Measurements from ENCODE around the gene GOLGA2. TPM values are rescaled to one million over a fixed set of nuclear protein-coding genes. Genes with fewer than 3 reads are reported as not detected.

The GOLGA2 gene
- polyA plus RNA-seq, 1 of the 3 experiments (the other 2 are of a cell fraction), result 103 TPM

- TF ChIP-seq, protein P1, sequence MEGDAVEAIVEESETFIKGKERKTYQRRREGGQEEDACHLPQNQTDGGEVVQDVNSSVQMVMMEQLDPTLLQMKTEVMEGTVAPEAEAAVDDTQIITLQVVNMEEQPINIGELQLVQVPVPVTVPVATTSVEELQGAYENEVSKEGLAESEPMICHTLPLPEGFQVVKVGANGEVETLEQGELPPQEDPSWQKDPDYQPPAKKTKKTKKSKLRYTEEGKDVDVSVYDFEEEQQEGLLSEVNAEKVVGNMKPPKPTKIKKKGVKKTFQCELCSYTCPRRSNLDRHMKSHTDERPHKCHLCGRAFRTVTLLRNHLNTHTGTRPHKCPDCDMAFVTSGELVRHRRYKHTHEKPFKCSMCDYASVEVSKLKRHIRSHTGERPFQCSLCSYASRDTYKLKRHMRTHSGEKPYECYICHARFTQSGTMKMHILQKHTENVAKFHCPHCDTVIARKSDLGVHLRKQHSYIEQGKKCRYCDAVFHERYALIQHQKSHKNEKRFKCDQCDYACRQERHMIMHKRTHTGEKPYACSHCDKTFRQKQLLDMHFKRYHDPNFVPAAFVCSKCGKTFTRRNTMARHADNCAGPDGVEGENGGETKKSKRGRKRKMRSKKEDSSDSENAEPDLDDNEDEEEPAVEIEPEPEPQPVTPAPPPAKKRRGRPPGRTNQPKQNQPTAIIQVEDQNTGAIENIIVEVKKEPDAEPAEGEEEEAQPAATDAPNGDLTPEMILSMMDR (IDR thresholded peaks at IDR 0.05), result no peak
- no peak for TF ChIP-seq PBX3 (IDR thresholded peaks at IDR 0.05)
- no peak for TF ChIP-seq USF2 (IDR thresholded peaks at IDR 0.05; ENCODE audit: borderline replicate concordance, low read depth, low read length)
- no peak for TF ChIP-seq GABPA (IDR thresholded peaks at IDR 0.05; ENCODE audit: low read depth)
- TF ChIP-seq EP300 (IDR thresholded peaks at IDR 0.05; ENCODE audit: borderline replicate concordance in 1 of 2, low read depth in 1 of 2, low read length in 1 of 2), result no peak
- TF ChIP-seq FOXJ3 (CRISPR knock-in tag; IDR thresholded peaks at IDR 0.05), result no peak
Measured at GRCh38 chr9:128257907-128258306, 17.9 kb downstream of the GOLGA2 start (continued).

GRCh38 chr9:128257086-128257825 is 18.6 kb downstream of the GOLGA2 start:
- DNase-seq, result no peak
- ChIA-PET POLR2A (no interaction called here), CTCF (interaction anchor here (0.9 to 1.7 kb wide), 2 partner anchors 11 to 39 kb away, joined by 3 to 5 read pairs; no protein-coding TSS in a partner anchor)
- Histone ChIP-seq H3K36me3 (replicated peaks in 1 of 2; ENCODE audit: control insufficient read depth in 1 of 2, insufficient read depth in 2 of 2, low read length in 1 of 2) (peaks cover 29 to 54% of the 10 kb centered on the region in 2 experiments), H3F3A (replicated peaks; ENCODE audit: insufficient read depth) (peaks cover 25% of the 10 kb centered on the region), H3K4me3 (ENCODE audit: low read depth in 2 of 2, low read length in 1 of 2) (no peak overlapping the region), H3K4me1 (ENCODE audit: control insufficient read depth in 1 of 2, insufficient read depth in 2 of 2, low read depth in 1 of 2, low read length in 1 of 2) (peaks cover 0 to 4% of the 10 kb centered on the region in 2 experiments; a peak in 1 of 4 replicates), H3K9me2 (no peaks in the 10 kb centered on the region), H2AFZ (ENCODE audit: low read depth) (no peak overlapping the region), H3K9ac (no peak overlapping the region), H3K79me2 (ENCODE audit: insufficient read depth) (no peaks in the 10 kb centered on the region), H3K4me2 (no peak overlapping the region), H3K27me3 (ENCODE audit: insufficient read depth) (no peaks in the 10 kb centered on the region), H3K27ac (ENCODE audit: low read depth in 2 of 2, low read length in 1 of 2) (no peak overlapping the region), H3K9me3 (no peaks in the 10 kb centered on the region), H4K20me1 (ENCODE audit: insufficient read depth) (no peaks in the 10 kb centered on the region)
- no peak for TF ChIP-seq YY1 (IDR thresholded peaks at IDR 0.05; ENCODE audit: low read depth)
- no peak for TF ChIP-seq USF2 (IDR thresholded peaks at IDR 0.05; ENCODE audit: borderline replicate concordance, low read depth, low read length)
- TF ChIP-seq FOXJ3 (CRISPR knock-in tag; IDR thresholded peaks at IDR 0.05), result no peak
- TF ChIP-seq, protein P2, sequence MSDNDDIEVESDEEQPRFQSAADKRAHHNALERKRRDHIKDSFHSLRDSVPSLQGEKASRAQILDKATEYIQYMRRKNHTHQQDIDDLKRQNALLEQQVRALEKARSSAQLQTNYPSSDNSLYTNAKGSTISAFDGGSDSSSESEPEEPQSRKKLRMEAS (IDR thresholded peaks at IDR 0.05; ENCODE audit: low read depth), result no peak
- no peak for TF ChIP-seq FOSL2 (IDR thresholded peaks at IDR 0.05; ENCODE audit: borderline replicate concordance, low read depth)
- no peak for TF ChIP-seq IRF3 (IDR thresholded peaks at IDR 0.05; ENCODE audit: low read depth, low read length)
- TF ChIP-seq TAF1 (IDR thresholded peaks at IDR 0.05; ENCODE audit: borderline replicate concordance, low read depth, low read length), result no peak
- no peak for TF ChIP-seq JUND (IDR thresholded peaks at IDR 0.05)
- no peak for TF ChIP-seq MXI1 (IDR thresholded peaks at IDR 0.05; ENCODE audit: low read depth, low read length)
- no peak for TF ChIP-seq EZH2phosphoT487 (IDR thresholded peaks at IDR 0.05; ENCODE audit: borderline replicate concordance, low read depth)
- TF ChIP-seq CHD2 (IDR thresholded peaks at IDR 0.05; ENCODE audit: low read length, partially characterized antibody), result no peak
- TF ChIP-seq, protein P3, sequence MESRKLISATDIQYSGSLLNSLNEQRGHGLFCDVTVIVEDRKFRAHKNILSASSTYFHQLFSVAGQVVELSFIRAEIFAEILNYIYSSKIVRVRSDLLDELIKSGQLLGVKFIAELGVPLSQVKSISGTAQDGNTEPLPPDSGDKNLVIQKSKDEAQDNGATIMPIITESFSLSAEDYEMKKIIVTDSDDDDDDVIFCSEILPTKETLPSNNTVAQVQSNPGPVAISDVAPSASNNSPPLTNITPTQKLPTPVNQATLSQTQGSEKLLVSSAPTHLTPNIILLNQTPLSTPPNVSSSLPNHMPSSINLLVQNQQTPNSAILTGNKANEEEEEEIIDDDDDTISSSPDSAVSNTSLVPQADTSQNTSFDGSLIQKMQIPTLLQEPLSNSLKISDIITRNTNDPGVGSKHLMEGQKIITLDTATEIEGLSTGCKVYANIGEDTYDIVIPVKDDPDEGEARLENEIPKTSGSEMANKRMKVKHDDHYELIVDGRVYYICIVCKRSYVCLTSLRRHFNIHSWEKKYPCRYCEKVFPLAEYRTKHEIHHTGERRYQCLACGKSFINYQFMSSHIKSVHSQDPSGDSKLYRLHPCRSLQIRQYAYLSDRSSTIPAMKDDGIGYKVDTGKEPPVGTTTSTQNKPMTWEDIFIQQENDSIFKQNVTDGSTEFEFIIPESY (IDR thresholded peaks at IDR 0.05; ENCODE audit: borderline replicate concordance, low read depth), result no peak
- TF ChIP-seq POLR2AphosphoS5 (IDR thresholded peaks at IDR 0.05; ENCODE audit: low read depth, low read length), result no peak
- no peak for TF ChIP-seq RFX5 (IDR thresholded peaks at IDR 0.05; ENCODE audit: low read length)
- no peak for TF ChIP-seq MEF2A (IDR thresholded peaks at IDR 0.05; ENCODE audit: borderline replicate concordance, low read depth)
- WGBS (ENCODE audit: low lambda C conversion rate), result 92% methylated on average over 14 of the region's 23 CpGs
